ENCODE measurements around the gene MMP25. TPM values are rescaled to one million over a fixed set of nuclear protein-coding genes. Genes with fewer than 3 reads are reported as not detected.
"Not testable (repeated sequence)": the region's sequence is repeated elsewhere in the genome, so short reads cannot be mapped to it uniquely, and the experiment has no call there.

Gene MMP25
- total and polyA plus RNA-seq, 8 donors = 0.28 to 1.6 (median 1.0) TPM

DNA sequence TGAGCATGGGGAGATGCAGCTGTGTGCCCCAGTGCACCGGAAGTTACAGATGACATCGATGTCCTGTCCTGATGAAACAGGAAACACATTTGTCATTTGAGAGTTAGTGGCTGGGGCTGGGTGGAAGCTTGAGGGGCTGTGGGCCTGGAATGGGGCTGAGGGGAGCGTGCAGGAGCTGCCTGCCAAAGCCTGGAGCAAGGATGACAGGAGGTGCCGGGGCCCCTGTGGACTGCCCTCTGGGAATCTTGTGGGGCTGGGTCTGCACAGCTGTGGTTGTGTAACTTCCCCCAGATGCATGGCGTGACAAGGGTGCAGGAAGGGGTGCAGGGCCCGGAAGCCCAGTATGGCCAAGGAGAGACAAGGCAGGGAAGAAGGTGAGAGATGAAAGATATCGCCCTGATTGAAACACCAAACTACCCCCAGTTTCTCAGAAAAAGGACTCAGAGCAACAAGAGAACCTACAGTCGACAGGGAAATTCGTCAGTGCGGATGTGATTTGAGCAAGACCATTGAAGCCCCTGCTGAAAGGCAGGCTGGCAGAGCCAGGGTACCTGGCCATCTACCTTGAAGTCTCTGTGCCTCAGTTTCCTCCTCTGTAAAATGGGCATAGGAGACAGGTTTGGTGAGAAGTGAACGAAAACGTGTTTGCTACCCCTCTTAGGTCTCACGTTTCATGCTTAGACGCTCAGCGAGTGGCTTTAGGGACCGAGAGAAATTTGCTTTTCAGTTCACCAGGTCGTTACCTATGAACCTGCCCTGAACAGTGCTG lies 8.8 kb downstream of the MMP25 start:
- H3K27me3 ChIP-seq = no peaks in the 10 kb centered on the region
- TF ChIP-seq, protein P1, sequence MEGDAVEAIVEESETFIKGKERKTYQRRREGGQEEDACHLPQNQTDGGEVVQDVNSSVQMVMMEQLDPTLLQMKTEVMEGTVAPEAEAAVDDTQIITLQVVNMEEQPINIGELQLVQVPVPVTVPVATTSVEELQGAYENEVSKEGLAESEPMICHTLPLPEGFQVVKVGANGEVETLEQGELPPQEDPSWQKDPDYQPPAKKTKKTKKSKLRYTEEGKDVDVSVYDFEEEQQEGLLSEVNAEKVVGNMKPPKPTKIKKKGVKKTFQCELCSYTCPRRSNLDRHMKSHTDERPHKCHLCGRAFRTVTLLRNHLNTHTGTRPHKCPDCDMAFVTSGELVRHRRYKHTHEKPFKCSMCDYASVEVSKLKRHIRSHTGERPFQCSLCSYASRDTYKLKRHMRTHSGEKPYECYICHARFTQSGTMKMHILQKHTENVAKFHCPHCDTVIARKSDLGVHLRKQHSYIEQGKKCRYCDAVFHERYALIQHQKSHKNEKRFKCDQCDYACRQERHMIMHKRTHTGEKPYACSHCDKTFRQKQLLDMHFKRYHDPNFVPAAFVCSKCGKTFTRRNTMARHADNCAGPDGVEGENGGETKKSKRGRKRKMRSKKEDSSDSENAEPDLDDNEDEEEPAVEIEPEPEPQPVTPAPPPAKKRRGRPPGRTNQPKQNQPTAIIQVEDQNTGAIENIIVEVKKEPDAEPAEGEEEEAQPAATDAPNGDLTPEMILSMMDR (IDR thresholded peaks at IDR 0.05) = no peak
- ATAC-seq (no peak), DNase-seq (peak in 1 of 6 donors; percentile 62), FAIRE-seq (no peak)
- H3K4me1 ChIP-seq = peaks cover 0 to 7% (median 6%) of the 10 kb centered on the region in 3 donors
- WGBS, 2 donors = 84 to 85% methylated on average over 17 of the region's 17 CpGs
- no peak overlapping the region for H3K4me3 ChIP-seq
- intact Hi-C loops (cut with DNase I) = no loop called here
- no peaks in the 10 kb centered on the region for H3K36me3 ChIP-seq
- no peaks in the 10 kb centered on the region for H3K9me3 ChIP-seq
- no peak overlapping the region for H3K27ac ChIP-seq

DNA sequence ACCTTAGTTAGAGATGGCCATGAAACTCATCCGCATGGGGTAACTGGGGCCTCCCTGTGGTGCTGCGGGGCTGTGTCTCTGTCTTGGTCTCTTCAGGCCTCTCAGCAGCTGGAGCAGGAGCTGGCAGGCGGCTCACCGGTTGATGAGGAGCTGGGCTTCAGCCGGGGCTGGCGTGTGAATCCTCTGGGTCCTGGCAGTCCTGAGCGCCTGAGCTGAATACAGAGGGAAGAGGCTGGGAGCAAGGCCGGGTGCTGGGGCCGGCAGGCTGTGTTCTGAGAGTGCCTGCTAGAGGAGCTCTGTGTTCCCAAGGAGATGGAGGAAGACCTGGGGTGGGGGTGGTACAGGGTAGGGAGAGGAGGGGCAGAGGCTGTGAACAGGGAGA lies 9.4 kb downstream of the MMP25 start:
- peak in 1 of 6 donors; percentile 62 for DNase-seq
- intact Hi-C loops (cut with DNase I); H3K4me3 ChIP-seq; H3K4me1 ChIP-seq; H3K36me3 ChIP-seq; H3K9me3 ChIP-seq; FAIRE-seq; H3K27me3 ChIP-seq; ATAC-seq; H3K27ac ChIP-seq: not testable (repeated sequence)
- WGBS, 2 donors = 77 to 83% methylated on average over 8 to 9 of the region's 9 CpGs

DNA sequence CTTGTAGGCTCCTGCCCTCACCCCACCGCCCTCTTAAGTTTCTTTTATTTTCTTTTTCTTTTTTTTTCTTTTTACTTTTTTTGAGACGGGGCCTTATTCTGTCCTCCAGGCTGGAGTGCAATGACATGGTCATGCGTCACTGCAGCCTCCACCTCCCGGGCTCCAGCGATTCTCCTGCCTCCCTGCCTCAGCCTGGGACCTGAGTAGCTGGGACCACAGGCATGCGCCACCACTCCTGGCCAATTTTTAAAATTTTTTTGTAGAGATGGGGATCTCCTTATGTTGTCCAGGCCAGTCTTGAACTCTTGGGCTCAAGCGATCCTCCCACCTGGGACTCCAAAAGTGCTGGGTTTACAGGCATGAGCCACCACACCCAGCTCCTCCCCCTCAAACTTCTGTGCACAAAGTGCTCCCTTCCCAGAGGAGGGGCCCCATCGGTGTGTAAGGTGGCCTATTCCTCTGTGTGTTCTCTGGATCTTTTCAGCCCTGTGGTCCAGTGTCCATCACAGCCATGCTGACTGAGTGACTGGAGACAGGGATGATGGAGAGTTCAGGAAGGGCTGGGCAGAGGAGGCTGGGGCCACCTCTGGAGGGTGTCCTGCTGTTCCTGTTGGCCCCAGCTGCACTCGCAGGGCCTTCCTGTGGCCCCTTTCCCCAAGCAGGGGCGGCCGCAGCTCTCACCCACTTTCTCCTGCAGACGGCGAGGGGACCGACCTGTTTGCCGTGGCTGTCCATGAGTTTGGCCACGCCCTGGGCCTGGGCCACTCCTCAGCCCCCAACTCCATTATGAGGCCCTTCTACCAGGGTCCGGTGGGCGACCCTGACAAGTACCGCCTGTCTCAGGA lies 10.2 kb downstream of the MMP25 start:
- FAIRE-seq = no peak
- Histone ChIP-seq H3K4me3 (no peak overlapping the region), H3K4me1 (peaks cover 0 to 8% (median 6%) of the 10 kb centered on the region in 3 donors), H3K27me3 (no peaks in the 10 kb centered on the region), H3K36me3 (no peaks in the 10 kb centered on the region), H3K27ac (no peak overlapping the region), H3K9me3 (no peaks in the 10 kb centered on the region)
- TF ChIP-seq, protein P1 (IDR thresholded peaks at IDR 0.05) = no peak
- no peak for ATAC-seq
- DNase-seq = peak in 2 of 6 donors; percentile 8 to 62
- intact Hi-C loops (cut with DNase I) = no loop called here
- WGBS, 2 donors = 86 to 93% methylated on average over 19 of the region's 19 CpGs

DNA sequence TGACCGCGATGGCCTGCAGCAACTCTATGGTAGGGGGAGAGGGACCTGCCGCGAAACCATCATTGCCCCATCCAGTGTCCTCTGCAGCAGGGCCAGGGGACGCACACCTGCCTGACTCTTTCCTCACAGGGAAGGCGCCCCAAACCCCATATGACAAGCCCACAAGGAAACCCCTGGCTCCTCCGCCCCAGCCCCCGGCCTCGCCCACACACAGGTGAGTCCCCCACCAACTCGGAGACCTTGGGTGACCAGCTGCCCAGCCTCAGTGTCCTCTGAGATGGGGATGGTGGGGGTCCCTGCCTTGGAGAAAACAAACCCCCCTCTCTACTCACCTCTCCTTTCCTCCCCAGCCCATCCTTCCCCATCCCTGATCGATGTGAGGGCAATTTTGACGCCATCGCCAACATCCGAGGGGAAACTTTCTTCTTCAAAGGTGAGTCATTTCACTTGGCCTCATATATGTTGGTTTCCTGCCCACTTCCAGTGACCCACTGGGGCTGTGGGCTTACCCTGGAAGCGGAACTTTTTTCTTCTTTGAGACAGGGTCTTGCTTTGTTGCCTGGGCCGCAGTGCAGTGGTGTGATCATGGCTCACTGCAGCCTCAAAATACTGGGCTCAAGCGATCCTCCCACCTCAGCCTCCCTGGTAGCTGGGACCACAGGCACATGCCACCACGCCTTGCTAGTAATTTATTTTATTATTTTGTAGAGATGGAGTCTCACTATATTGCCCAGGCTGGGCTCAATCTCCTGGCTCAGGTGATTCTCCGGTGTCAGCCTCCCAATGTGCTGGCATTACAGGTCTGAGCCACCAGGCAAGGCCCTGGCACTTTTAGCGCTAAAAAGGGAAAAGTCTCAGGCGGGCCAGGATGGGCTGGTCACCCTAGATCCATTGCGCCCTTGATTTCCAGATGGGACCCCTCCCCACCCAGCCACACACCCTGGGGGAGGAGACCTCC lies 11.1 kb downstream of the MMP25 start:
- Histone ChIP-seq H3K4me1 (peaks cover 0 to 8% (median 6%) of the 10 kb centered on the region in 3 donors), H3K4me3 (peak overlapping the region in 2 of 4 donors; percentile 80 to 96), H3K27me3 (no peaks in the 10 kb centered on the region), H3K27ac (no peak overlapping the region), H3K36me3 (no peaks in the 10 kb centered on the region), H3K9me3 (no peaks in the 10 kb centered on the region)
- TF ChIP-seq, protein P1 (IDR thresholded peaks at IDR 0.05) = no peak
- DNase-seq = peak in 1 of 6 donors; percentile 21
- intact Hi-C loops (cut with DNase I) = no loop called here
- no peak for FAIRE-seq
- ATAC-seq = no peak
- WGBS, 2 donors = 89 to 93% methylated on average over 22 of the region's 22 CpGs

All from pancreas (tissue), 10 donors.